Trophoblast cell (in vitro differentiated cells and primary cell): ENCODE data around the gene PXN.

ENCODE experiments used
- DNase-seq, 2 donors: peaks; one replicate each; pipeline ENCODE4 v3.0.0-alpha.2; 2016
- H2AFZ ChIP-seq: 2 replicates; pipeline ENCODE4 v1.6.1; 2013; ENCODE audit warnings: low read length, moderate library complexity, mild to moderate bottlenecking; ENCODE audit not compliant: insufficient read depth, poor library complexity
- H2AK5ac ChIP-seq: 2 replicates; pipeline ENCODE4 v1.6.1; 2013; ENCODE audit warnings: mild to moderate bottlenecking, low read length
- H2BK120ac ChIP-seq: 2 replicates; pipeline ENCODE4 v1.6.1; 2013; ENCODE audit warnings: low read length, mild to moderate bottlenecking, moderate library complexity; ENCODE audit not compliant: insufficient read depth, poor library complexity
- H2BK12ac ChIP-seq: 2 replicates; pipeline ENCODE4 v1.6.1; 2013; ENCODE audit warnings: mild to moderate bottlenecking, low read length, moderate library complexity
- H2BK5ac ChIP-seq: 2 replicates; pipeline ENCODE4 v1.6.1; 2013; ENCODE audit warnings: low read length, low read depth, moderate library complexity, mild to moderate bottlenecking; ENCODE audit not compliant: poor library complexity
- H3K14ac ChIP-seq: 2 replicates; pipeline ENCODE4 v1.6.1; 2013; ENCODE audit warnings: mild to moderate bottlenecking, low read length
- H3K18ac ChIP-seq: 2 replicates; pipeline ENCODE4 v1.6.1; 2013; ENCODE audit warnings: mild to moderate bottlenecking, low read length
- H3K23ac ChIP-seq: 2 replicates; pipeline ENCODE4 v1.6.1; 2013; ENCODE audit warnings: low read length
- H3K27ac ChIP-seq: 2 replicates; pipeline ENCODE4 v1.5.1; 2013; ENCODE audit warnings: low read depth, mild to moderate bottlenecking, inconsistent platforms, low read length, moderate library complexity
- H3K27me3 ChIP-seq: 2 replicates; pipeline ENCODE4 v1.6.1; 2013; ENCODE audit warnings: inconsistent platforms, mild to moderate bottlenecking, low read length, moderate library complexity; ENCODE audit not compliant: insufficient read depth
- H3K36me3 ChIP-seq, 2 experiments: 1 replicate in 1 of 2; 2 replicates in 1 of 2; pipeline ENCODE4 v1.6.1; 2013; ENCODE audit warnings: low read length in 2 of 2, mild to moderate bottlenecking in 2 of 2, moderate library complexity in 1 of 2; ENCODE audit not compliant: insufficient read depth in 2 of 2, control insufficient read depth in 1 of 2
- H3K4ac ChIP-seq: 2 replicates; pipeline ENCODE4 v1.6.1; 2013; ENCODE audit warnings: low read depth, mild to moderate bottlenecking, low read length, moderate library complexity
- H3K4me1 ChIP-seq, 2 experiments: 1 replicate in 1 of 2; 2 replicates in 1 of 2; pipeline ENCODE4 v1.6.1; 2013; ENCODE audit warnings: low read length in 2 of 2, mild to moderate bottlenecking in 2 of 2, moderate library complexity in 1 of 2; ENCODE audit not compliant: insufficient read depth in 2 of 2, control insufficient read depth in 1 of 2
- H3K4me2 ChIP-seq: 2 replicates; pipeline ENCODE4 v1.6.1; 2013; ENCODE audit warnings: inconsistent platforms, mild to moderate bottlenecking, low read length, moderate library complexity
- H3K4me3 ChIP-seq: 2 replicates; pipeline ENCODE4 v1.5.1; 2013; ENCODE audit warnings: mild to moderate bottlenecking, low read depth, low read length, inconsistent platforms
- H3K79me1 ChIP-seq: one replicate; pipeline ENCODE4 v1.6.1; 2013; ENCODE audit warnings: low read length
- H3K79me2 ChIP-seq: 2 replicates; pipeline ENCODE4 v1.6.1; 2013; ENCODE audit warnings: low read length, mild to moderate bottlenecking; ENCODE audit not compliant: control insufficient read depth, insufficient read depth, poor library complexity
- H3K9ac ChIP-seq: 2 replicates; pipeline ENCODE4 v1.6.1; 2013; ENCODE audit warnings: mild to moderate bottlenecking, low read length
- H3K9me3 ChIP-seq: 2 replicates; pipeline ENCODE4 v1.6.1; 2013; ENCODE audit warnings: low read depth, mild to moderate bottlenecking, control low read depth, inconsistent platforms, low read length; ENCODE audit not compliant: insufficient read depth
- H4K12ac ChIP-seq: 2 replicates; pipeline ENCODE4 v1.6.1; 2013; ENCODE audit warnings: low read depth, mild to moderate bottlenecking, low read length, moderate library complexity
- H4K8ac ChIP-seq: 2 replicates; pipeline ENCODE4 v1.6.1; 2013; ENCODE audit warnings: low read depth, mild to moderate bottlenecking, low read length, moderate library complexity
- H4K91ac ChIP-seq: one replicate; pipeline ENCODE4 v1.6.1; 2013; ENCODE audit warnings: low read depth, mild to moderate bottlenecking, low read length, moderate library complexity
- WGBS: extraction: QIAGEN DNeasy Blood & Tissue Kit; methylation state at CpG from one replicate; pipeline ENCODE4 v1.1.7; 2013; ENCODE audit warnings: missing lambda C conversion rate; ENCODE audit not compliant: insufficient read length, insufficient coverage; ENCODE audit errors: extremely low coverage; 5-methylcytosine and 5-hydroxymethylcytosine counted together

PXN gene

DNA sequence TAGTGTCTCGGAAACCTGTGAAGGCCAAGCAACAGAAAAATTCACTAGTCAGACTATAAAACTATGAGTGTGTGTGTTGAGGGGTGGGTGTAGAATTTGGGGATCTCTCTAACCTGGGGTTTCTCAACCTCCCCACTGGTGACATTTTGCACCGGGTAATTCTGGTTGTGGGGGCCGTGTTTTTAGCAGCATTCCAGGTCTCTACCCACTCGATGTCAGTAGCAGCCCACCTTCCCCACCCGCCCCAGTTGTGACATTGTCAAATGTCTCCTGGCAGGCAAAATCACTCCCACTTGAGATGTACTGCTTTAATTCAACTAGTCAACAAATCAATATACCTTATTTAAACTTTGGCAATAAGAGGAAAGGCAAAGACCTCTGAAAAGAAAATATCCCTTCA, 75.1 kb downstream of the PXN start:
- DNase-seq = no peak
- no peak overlapping the region for H2BK5ac ChIP-seq
- peaks cover 0 to 5% of the 10 kb centered on the region in 2 experiments for H3K4me1 ChIP-seq
- no peak overlapping the region for H3K9ac ChIP-seq
- H2AFZ ChIP-seq = no peak overlapping the region
- no peaks in the 10 kb centered on the region for H3K27me3 ChIP-seq
- no peaks in the 10 kb centered on the region for H3K9me3 ChIP-seq
- H4K8ac ChIP-seq = no peak overlapping the region
- H3K4me2 ChIP-seq = no peak overlapping the region
- no peak overlapping the region for H2BK120ac ChIP-seq
- no peak overlapping the region for H4K12ac ChIP-seq
- peaks cover 29 to 37% of the 10 kb centered on the region in 2 experiments for H3K36me3 ChIP-seq
- no peak overlapping the region for H3K23ac ChIP-seq
- H3K79me1 ChIP-seq = peaks cover 11% of the 10 kb centered on the region
- WGBS = no CpG with 5 or more reads among the region's 5 CpGs
- H3K18ac ChIP-seq = no peak overlapping the region
- H4K91ac ChIP-seq = no peak overlapping the region
- H2BK12ac ChIP-seq = no peak overlapping the region
- H3K27ac ChIP-seq = no peak overlapping the region
- H2AK5ac ChIP-seq = no peak overlapping the region
- H3K4ac ChIP-seq = no peak overlapping the region
- H3K14ac ChIP-seq = no peak overlapping the region
- peaks cover 11% of the 10 kb centered on the region for H3K79me2 ChIP-seq
- no peak overlapping the region for H3K4me3 ChIP-seq

DNA sequence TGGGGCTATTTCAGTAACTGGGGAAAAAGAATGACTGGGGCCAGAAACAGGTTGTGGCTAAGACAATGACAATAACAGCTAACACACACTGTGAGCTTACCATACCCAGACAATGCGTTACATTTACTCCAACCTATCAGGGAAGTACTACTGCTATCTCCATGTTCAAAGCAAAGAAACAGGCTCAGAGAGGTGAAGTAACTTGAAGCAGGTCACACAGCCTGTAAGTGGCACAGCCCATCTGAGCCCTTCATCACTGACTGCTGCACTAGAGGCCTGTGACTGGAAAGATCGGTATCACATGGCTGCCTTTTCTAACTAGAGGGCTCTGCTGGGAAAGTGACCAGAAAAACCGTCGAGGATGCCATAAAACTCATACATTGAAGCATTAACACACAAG, 78.9 kb downstream of the PXN start:
- H3K36me3 ChIP-seq = peaks cover 47 to 62% of the 10 kb centered on the region in 2 experiments
- H3K4ac ChIP-seq = no peak overlapping the region
- H4K8ac ChIP-seq = no peak overlapping the region
- no peak overlapping the region for H2AK5ac ChIP-seq
- no peak overlapping the region for H3K27ac ChIP-seq
- no peak overlapping the region for H3K4me2 ChIP-seq
- no peaks in the 10 kb centered on the region for H3K79me1 ChIP-seq
- H3K4me1 ChIP-seq = peaks cover 3 to 4% of the 10 kb centered on the region in 2 experiments
- H2BK12ac ChIP-seq = no peak overlapping the region
- H2BK5ac ChIP-seq = no peak overlapping the region
- no peak for DNase-seq
- H3K79me2 ChIP-seq = peaks cover 3% of the 10 kb centered on the region
- whole genome bisulfite sequencing = no CpG with 5 or more reads among the region's 4 CpGs
- no peak overlapping the region for H2AFZ ChIP-seq
- no peak overlapping the region for H3K14ac ChIP-seq
- H3K18ac ChIP-seq = no peak overlapping the region
- no peaks in the 10 kb centered on the region for H3K27me3 ChIP-seq
- no peak overlapping the region for H4K12ac ChIP-seq
- H3K9ac ChIP-seq = no peak overlapping the region
- no peak overlapping the region for H3K4me3 ChIP-seq
- H3K9me3 ChIP-seq = peaks cover 2% of the 10 kb centered on the region
- H2BK120ac ChIP-seq = no peak overlapping the region
- no peak overlapping the region for H3K23ac ChIP-seq
- H4K91ac ChIP-seq = no peak overlapping the region

DNA sequence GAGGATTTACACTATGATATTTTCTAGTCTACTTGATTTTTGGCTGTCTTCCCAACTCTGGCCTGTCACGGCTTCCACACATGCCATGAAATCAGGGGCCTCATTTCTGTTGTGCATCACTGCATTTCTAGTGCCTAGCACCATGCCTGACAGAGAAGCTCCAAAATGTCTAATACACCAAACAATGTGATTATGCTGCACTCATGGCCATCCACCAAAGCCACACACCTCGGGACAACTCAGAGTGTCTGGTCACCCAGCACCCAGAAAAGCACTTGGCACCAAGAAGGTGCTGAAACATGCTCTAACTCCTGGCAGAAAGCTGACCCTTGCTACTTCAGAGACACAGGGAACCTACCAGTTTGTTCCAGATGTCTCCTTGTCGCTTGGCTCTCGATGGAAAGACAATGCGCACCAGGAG, 82.3 kb downstream of the PXN start:
- WGBS = no CpG with 5 or more reads among the region's 5 CpGs
- DNase-seq = no peak

DNA sequence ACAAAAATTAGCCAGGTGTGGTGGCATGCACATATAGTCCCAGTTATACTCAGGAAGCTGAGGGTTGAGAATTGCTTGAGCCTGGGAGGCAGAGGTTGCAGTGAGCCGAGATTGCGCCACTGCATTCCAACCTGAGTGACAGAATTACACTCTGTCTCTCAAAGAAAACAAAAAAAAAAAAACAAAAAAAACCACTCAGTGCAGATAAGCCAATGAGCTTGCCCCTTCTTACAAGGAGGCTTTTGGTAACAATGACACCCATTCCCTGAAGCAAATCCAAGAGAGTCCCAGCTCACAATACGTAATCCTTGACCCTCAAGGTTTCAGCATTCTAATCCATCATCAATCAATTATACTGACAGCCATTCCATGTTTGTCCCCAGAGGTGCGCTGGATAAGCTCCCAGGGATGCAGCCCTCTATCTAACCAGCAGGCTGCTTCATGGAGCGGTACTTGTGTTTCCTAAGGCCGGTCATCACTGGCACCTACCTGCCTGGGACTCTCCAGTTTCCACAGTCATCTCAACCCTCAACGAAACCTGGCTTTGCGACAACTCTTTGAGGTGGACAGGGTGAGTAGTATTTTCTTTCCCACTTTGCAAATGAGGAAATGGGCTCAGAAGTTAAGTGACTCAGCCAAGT, 83.4 kb downstream of the PXN start:
- Histone ChIP-seq H3K36me3 (peaks cover 57 to 65% of the 10 kb centered on the region in 2 experiments), H2BK120ac (no peak overlapping the region), H3K4me3 (no peak overlapping the region), H3K79me2 (peaks cover 3% of the 10 kb centered on the region), H3K9ac (no peak overlapping the region), H3K23ac (no peak overlapping the region), H4K91ac (no peak overlapping the region), H3K14ac (no peak overlapping the region), H3K27ac (no peak overlapping the region), H2AK5ac (no peak overlapping the region), H2BK5ac (no peak overlapping the region), H2BK12ac (no peak overlapping the region), H3K79me1 (no peaks in the 10 kb centered on the region), H3K4me1 (peaks cover 3 to 4% of the 10 kb centered on the region in 2 experiments), H3K18ac (no peak overlapping the region), H3K4ac (no peak overlapping the region), H3K4me2 (no peak overlapping the region), H2AFZ (no peak overlapping the region), H4K12ac (no peak overlapping the region), H3K27me3 (no peaks in the 10 kb centered on the region), H3K9me3 (peaks cover 2% of the 10 kb centered on the region), H4K8ac (no peak overlapping the region)
- peak; percentile 89 to 91 for DNase-seq
- no CpG with 5 or more reads among the region's 8 CpGs for WGBS

More for the DNA sequence above, 82.3 kb downstream of the PXN start:
- Histone ChIP-seq H3K18ac (no peak overlapping the region), H2BK12ac (no peak overlapping the region), H3K4me1 (peaks cover 3 to 4% of the 10 kb centered on the region in 2 experiments), H2BK120ac (no peak overlapping the region), H3K4me2 (no peak overlapping the region), H3K79me2 (peaks cover 3% of the 10 kb centered on the region), H4K91ac (no peak overlapping the region), H4K12ac (no peak overlapping the region), H3K36me3 (peaks cover 54 to 58% of the 10 kb centered on the region in 2 experiments), H3K14ac (no peak overlapping the region), H3K23ac (no peak overlapping the region), H3K27ac (no peak overlapping the region), H3K79me1 (no peaks in the 10 kb centered on the region), H3K9me3 (peaks cover 2% of the 10 kb centered on the region), H2BK5ac (no peak overlapping the region), H3K27me3 (no peaks in the 10 kb centered on the region), H3K4ac (no peak overlapping the region), H4K8ac (no peak overlapping the region), H2AK5ac (no peak overlapping the region), H2AFZ (no peak overlapping the region), H3K4me3 (no peak overlapping the region), H3K9ac (no peak overlapping the region)
